ENCODE results near the gene DAGLA. TPM values are rescaled to one million over a fixed set of nuclear protein-coding genes. Genes with fewer than 3 reads are reported as not detected.

DAGLA gene
- total and polyA plus RNA-seq, 2 donors (not counting 1 experiment from before 2014, with no cell fraction given), result 0.06 TPM; not detected in 1

DNA sequence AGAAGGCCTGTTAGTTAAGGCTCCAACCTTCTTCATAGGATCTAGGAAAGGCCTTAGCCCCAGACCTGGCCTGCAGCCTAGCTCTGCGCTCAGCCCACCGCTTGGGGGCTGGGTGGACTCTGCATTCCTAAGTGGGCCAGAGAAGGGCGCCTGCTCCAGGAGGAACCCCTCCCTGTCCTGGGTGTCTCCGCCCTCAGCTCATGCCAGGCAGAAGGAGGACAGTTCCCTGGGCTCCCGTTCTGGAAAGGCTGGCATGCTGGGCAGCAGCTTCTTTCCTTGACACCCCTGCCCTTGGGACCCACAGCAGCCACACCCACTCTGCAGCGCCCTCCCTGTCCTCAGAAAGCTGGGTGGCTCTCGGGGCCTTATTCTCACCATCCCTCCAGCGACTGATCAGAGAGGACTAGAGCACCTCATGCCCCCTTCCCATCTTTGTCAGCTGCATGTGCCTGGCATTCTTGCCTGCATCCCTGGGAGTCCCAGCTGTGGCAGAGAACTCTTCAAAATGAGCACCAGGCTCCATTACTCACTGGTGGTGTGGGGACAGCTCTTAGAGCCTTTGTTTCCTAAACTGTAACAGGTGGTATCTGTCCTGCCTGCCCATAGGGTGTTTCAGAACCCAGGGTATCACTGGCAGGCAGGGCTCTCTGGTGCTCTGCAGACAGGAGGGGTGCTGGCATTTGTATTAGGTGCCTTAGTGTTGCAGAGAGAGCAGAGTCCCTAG, 51.9 kb downstream of the DAGLA start:
- Histone ChIP-seq H3K4me2 (replicated peaks; ENCODE audit: low read depth, low read length, poor library complexity, severe bottlenecking) (no peak overlapping the region), H3K4me3 (ENCODE audit: control extremely low read depth in 1 of 5, extremely low read depth in 1 of 5, insufficient read depth in 1 of 5, low read depth in 2 of 5, low read length in 4 of 5) (no peak overlapping the region), H3K79me2 (ENCODE audit: control insufficient read depth, insufficient read depth, low read length) (no peaks in the 10 kb centered on the region), H3K36me3 (replicated peaks in 1 of 2; ENCODE audit: control extremely low read depth in 1 of 2, control insufficient read depth in 1 of 2, extremely low read depth in 1 of 2, insufficient read depth in 2 of 2, low read length in 1 of 2) (no peaks in the 10 kb centered on the region), H3K4me1 (ENCODE audit: control insufficient read depth in 2 of 2, insufficient read depth in 2 of 2, low read length in 2 of 2) (peaks cover 0 to 8% of the 10 kb centered on the region in 2 donors), H3K27ac (ENCODE audit: low read length in 2 of 2) (no peak overlapping the region), H3K9me3 (ENCODE audit: control extremely low read depth in 1 of 3, control insufficient read depth in 2 of 3, insufficient read depth in 1 of 3, low read length in 2 of 3) (peaks cover 0 to 4% (median 0%) of the 10 kb centered on the region in 3 donors), H3K9ac (ENCODE audit: low read length) (no peak overlapping the region), H2AFZ (ENCODE audit: insufficient read depth, low read depth, low read length, poor library complexity, severe bottlenecking) (no peak overlapping the region), H3K27me3 (replicated peaks in 1 of 4; ENCODE audit: control extremely low read depth in 1 of 4, control insufficient read depth in 3 of 4, insufficient read depth in 4 of 4, low read length in 3 of 4) (no peaks in the 10 kb centered on the region), H4K20me1 (ENCODE audit: control insufficient read depth, insufficient read depth, low read length, poor library complexity, severe bottlenecking) (no peaks in the 10 kb centered on the region)
- ChIA-PET POLR2A (no interaction called here), CTCF (no interaction called here)
- intact Hi-C loops (cut with micrococcal nuclease), result loop anchor here (2.0 kb wide), 1 partner anchor 253 kb away; no protein-coding TSS in a partner anchor
- ATAC-seq (ENCODE audit: low read depth) (no peak), DNase-seq (no peak)
- H3K27me3 Mint-ChIP-seq, result peaks cover 4% of the 10 kb centered on the region
- peaks cover 2% of the 10 kb centered on the region for H3K4me1 Mint-ChIP-seq
- no peaks in the 10 kb centered on the region for H3K9me3 Mint-ChIP-seq (ENCODE audit: insufficient read depth)
- H3K27ac Mint-ChIP-seq, result no peak overlapping the region
- TF ChIP-seq, protein P1, sequence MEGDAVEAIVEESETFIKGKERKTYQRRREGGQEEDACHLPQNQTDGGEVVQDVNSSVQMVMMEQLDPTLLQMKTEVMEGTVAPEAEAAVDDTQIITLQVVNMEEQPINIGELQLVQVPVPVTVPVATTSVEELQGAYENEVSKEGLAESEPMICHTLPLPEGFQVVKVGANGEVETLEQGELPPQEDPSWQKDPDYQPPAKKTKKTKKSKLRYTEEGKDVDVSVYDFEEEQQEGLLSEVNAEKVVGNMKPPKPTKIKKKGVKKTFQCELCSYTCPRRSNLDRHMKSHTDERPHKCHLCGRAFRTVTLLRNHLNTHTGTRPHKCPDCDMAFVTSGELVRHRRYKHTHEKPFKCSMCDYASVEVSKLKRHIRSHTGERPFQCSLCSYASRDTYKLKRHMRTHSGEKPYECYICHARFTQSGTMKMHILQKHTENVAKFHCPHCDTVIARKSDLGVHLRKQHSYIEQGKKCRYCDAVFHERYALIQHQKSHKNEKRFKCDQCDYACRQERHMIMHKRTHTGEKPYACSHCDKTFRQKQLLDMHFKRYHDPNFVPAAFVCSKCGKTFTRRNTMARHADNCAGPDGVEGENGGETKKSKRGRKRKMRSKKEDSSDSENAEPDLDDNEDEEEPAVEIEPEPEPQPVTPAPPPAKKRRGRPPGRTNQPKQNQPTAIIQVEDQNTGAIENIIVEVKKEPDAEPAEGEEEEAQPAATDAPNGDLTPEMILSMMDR (IDR thresholded peaks at IDR 0.05), result no peak
- no peak for TF ChIP-seq EZH2 (IDR thresholded peaks at IDR 0.05; ENCODE audit: borderline replicate concordance, insufficient read depth, low read depth, low read length, poor library complexity, severe bottlenecking)
- WGBS (ENCODE audit: insufficient coverage), result 83% methylated on average over 7 of the region's 8 CpGs
- H3K4me3 Mint-ChIP-seq, result no peak overlapping the region

DNA sequence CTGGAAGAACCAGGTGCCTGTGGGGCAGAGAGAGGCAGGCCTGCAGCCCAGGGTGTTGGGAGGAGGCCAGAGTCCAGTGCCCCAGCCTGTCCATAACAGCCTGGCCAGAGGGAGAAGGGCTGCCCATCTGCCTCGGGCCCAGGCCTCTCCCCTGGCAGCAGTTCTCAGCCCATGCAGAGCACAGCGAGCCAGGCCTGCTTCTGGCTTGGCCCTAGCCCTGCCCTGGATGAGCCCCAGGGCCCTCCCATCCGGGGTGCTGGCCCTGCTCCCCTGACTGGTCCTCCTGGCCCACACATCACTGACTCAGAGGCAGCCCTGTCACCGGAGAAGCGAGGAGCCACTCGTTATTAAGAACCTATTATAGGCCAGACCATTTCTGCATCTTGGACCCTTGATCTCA, 52.5 kb downstream of the DAGLA start:
- H3K79me2 ChIP-seq (ENCODE audit: control insufficient read depth, insufficient read depth, low read length), result no peaks in the 10 kb centered on the region
- no peak overlapping the region for H3K4me2 ChIP-seq (replicated peaks; ENCODE audit: low read depth, low read length, poor library complexity, severe bottlenecking)
- H2AFZ ChIP-seq (ENCODE audit: insufficient read depth, low read depth, low read length, poor library complexity, severe bottlenecking), result no peak overlapping the region
- no peak overlapping the region for H3K27ac Mint-ChIP-seq
- no peak overlapping the region for H3K27ac ChIP-seq (ENCODE audit: low read length in 2 of 2)
- intact Hi-C loops (cut with micrococcal nuclease), result loop anchor here (2.0 kb wide), 1 partner anchor 254 kb away; no protein-coding TSS in a partner anchor
- TF ChIP-seq EZH2 (IDR thresholded peaks at IDR 0.05; ENCODE audit: borderline replicate concordance, insufficient read depth, low read depth, low read length, poor library complexity, severe bottlenecking), result no peak
- TF ChIP-seq, protein P1 (IDR thresholded peaks at IDR 0.05), result no peak
- H3K9me3 Mint-ChIP-seq (ENCODE audit: insufficient read depth), result no peaks in the 10 kb centered on the region
- no peak overlapping the region for H3K4me3 ChIP-seq (ENCODE audit: control extremely low read depth in 1 of 5, extremely low read depth in 1 of 5, insufficient read depth in 1 of 5, low read depth in 2 of 5, low read length in 4 of 5)
- 78% methylated on average over 6 of the region's 6 CpGs for WGBS (ENCODE audit: insufficient coverage)
- H3K9me3 ChIP-seq (ENCODE audit: control extremely low read depth in 1 of 3, control insufficient read depth in 2 of 3, insufficient read depth in 1 of 3, low read length in 2 of 3), result peaks cover 0 to 4% (median 0%) of the 10 kb centered on the region in 3 donors
- H3K4me1 Mint-ChIP-seq, result peaks cover 2% of the 10 kb centered on the region
- H3K4me1 ChIP-seq (ENCODE audit: control insufficient read depth in 2 of 2, insufficient read depth in 2 of 2, low read length in 2 of 2), result peaks cover 0 to 8% of the 10 kb centered on the region in 2 donors
- ChIA-PET POLR2A (no interaction called here), CTCF (interaction anchor here (0.7 to 2.1 kb wide), 10 partner anchors 9 to 377 kb away, joined by 3 to 11 read pairs (median 4); no protein-coding TSS in a partner anchor)
- H3K27me3 ChIP-seq (replicated peaks in 1 of 4; ENCODE audit: control extremely low read depth in 1 of 4, control insufficient read depth in 3 of 4, insufficient read depth in 4 of 4, low read length in 3 of 4), result no peaks in the 10 kb centered on the region
- H4K20me1 ChIP-seq (ENCODE audit: control insufficient read depth, insufficient read depth, low read length, poor library complexity, severe bottlenecking), result no peaks in the 10 kb centered on the region
- ATAC-seq (ENCODE audit: low read depth) (no peak), DNase-seq (no peak)
- H3K9ac ChIP-seq (ENCODE audit: low read length), result no peak overlapping the region
- peaks cover 4% of the 10 kb centered on the region for H3K27me3 Mint-ChIP-seq
- H3K36me3 ChIP-seq (replicated peaks in 1 of 2; ENCODE audit: control extremely low read depth in 1 of 2, control insufficient read depth in 1 of 2, extremely low read depth in 1 of 2, insufficient read depth in 2 of 2, low read length in 1 of 2), result no peaks in the 10 kb centered on the region
- no peak overlapping the region for H3K4me3 Mint-ChIP-seq
